Measurements from ENCODE around the gene CPB1. TPM values are rescaled to one million over a fixed set of nuclear protein-coding genes. Genes with fewer than 3 reads are reported as not detected.

The CPB1 gene
- total and polyA plus RNA-seq, 4 donors: 0.86 to 9.3 (median 0.99) TPM

GRCh38 chr3:148852271-148852992, 24.8 kb downstream of the CPB1 start:
- TF ChIP-seq, protein P1, sequence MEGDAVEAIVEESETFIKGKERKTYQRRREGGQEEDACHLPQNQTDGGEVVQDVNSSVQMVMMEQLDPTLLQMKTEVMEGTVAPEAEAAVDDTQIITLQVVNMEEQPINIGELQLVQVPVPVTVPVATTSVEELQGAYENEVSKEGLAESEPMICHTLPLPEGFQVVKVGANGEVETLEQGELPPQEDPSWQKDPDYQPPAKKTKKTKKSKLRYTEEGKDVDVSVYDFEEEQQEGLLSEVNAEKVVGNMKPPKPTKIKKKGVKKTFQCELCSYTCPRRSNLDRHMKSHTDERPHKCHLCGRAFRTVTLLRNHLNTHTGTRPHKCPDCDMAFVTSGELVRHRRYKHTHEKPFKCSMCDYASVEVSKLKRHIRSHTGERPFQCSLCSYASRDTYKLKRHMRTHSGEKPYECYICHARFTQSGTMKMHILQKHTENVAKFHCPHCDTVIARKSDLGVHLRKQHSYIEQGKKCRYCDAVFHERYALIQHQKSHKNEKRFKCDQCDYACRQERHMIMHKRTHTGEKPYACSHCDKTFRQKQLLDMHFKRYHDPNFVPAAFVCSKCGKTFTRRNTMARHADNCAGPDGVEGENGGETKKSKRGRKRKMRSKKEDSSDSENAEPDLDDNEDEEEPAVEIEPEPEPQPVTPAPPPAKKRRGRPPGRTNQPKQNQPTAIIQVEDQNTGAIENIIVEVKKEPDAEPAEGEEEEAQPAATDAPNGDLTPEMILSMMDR (IDR thresholded peaks at IDR 0.05; ENCODE audit: control extremely low read depth, extremely low read depth): no peak
- peak in 1 of 3 donors; percentile 46 for DNase-seq
- 71 to 77% methylated on average over 7 of the region's 7 CpGs for WGBS, 2 donors
- Histone ChIP-seq H3K36me3 (ENCODE audit: control insufficient read depth in 4 of 4, insufficient read depth in 4 of 4, low read length in 4 of 4) (no peaks in the 10 kb centered on the region), H3K9ac (ENCODE audit: insufficient read depth in 1 of 2, low read length in 2 of 2) (no peak overlapping the region), H3K4me3 (no peak overlapping the region), H3K27ac (ENCODE audit: low read depth in 1 of 2, low read length in 1 of 2) (no peak overlapping the region), H3K27me3 (ENCODE audit: control insufficient read depth in 3 of 3, insufficient read depth in 3 of 3, low read length in 2 of 3) (no peaks in the 10 kb centered on the region), H3K4me1 (ENCODE audit: control insufficient read depth in 5 of 5, insufficient read depth in 5 of 5, low read length in 5 of 5) (no peaks in the 10 kb centered on the region), H3K9me3 (ENCODE audit: control insufficient read depth in 4 of 4, insufficient read depth in 3 of 4, low read length in 3 of 4) (no peaks in the 10 kb centered on the region)
- ATAC-seq (ENCODE audit: insufficient read depth, low FRiP score): no peak

- Histone ChIP-seq H3K36me3 (ENCODE audit: control insufficient read depth in 4 of 4, insufficient read depth in 4 of 4, low read length in 4 of 4) (no peaks in the 10 kb centered on the region), H3K27ac (ENCODE audit: low read depth in 1 of 2, low read length in 1 of 2) (no peak overlapping the region), H3K9me3 (ENCODE audit: control insufficient read depth in 4 of 4, insufficient read depth in 3 of 4, low read length in 3 of 4) (no peaks in the 10 kb centered on the region), H3K9ac (ENCODE audit: insufficient read depth in 1 of 2, low read length in 2 of 2) (no peak overlapping the region), H3K27me3 (ENCODE audit: control insufficient read depth in 3 of 3, insufficient read depth in 3 of 3, low read length in 2 of 3) (no peaks in the 10 kb centered on the region), H3K4me3 (no peak overlapping the region), H3K4me1 (ENCODE audit: control insufficient read depth in 5 of 5, insufficient read depth in 5 of 5, low read length in 5 of 5) (no peaks in the 10 kb centered on the region)
- DNase-seq (no peak), ATAC-seq (ENCODE audit: insufficient read depth, low FRiP score) (no peak)
- 81 to 90% methylated on average over 2 of the region's 2 CpGs for WGBS, 2 donors
- TF ChIP-seq, protein P1 (IDR thresholded peaks at IDR 0.05; ENCODE audit: control extremely low read depth, extremely low read depth): no peak
Observed at GRCh38 chr3:148853076-148853475, 25.5 kb downstream of the CPB1 start.

GRCh38 chr3:148854061-148854460, 26.4 kb downstream of the CPB1 start:
- Histone ChIP-seq H3K27me3 (ENCODE audit: control insufficient read depth in 3 of 3, insufficient read depth in 3 of 3, low read length in 2 of 3) (no peaks in the 10 kb centered on the region), H3K27ac (ENCODE audit: low read depth in 1 of 2, low read length in 1 of 2) (no peak overlapping the region), H3K36me3 (ENCODE audit: control insufficient read depth in 4 of 4, insufficient read depth in 4 of 4, low read length in 4 of 4) (no peaks in the 10 kb centered on the region), H3K9me3 (ENCODE audit: control insufficient read depth in 4 of 4, insufficient read depth in 3 of 4, low read length in 3 of 4) (no peaks in the 10 kb centered on the region), H3K9ac (ENCODE audit: insufficient read depth in 1 of 2, low read length in 2 of 2) (no peak overlapping the region), H3K4me1 (ENCODE audit: control insufficient read depth in 5 of 5, insufficient read depth in 5 of 5, low read length in 5 of 5) (no peaks in the 10 kb centered on the region), H3K4me3 (no peak overlapping the region)
- no peak for ATAC-seq (ENCODE audit: insufficient read depth, low FRiP score)
- TF ChIP-seq, protein P1 (IDR thresholded peaks at IDR 0.05; ENCODE audit: control extremely low read depth, extremely low read depth): no peak
- no peak for DNase-seq

GRCh38 chr3:148856384-148856783, 28.8 kb downstream of the CPB1 start:
- 84 to 94% methylated on average over 3 of the region's 3 CpGs for WGBS, 2 donors
- no peaks in the 10 kb centered on the region for H3K9me3 ChIP-seq (ENCODE audit: control insufficient read depth in 4 of 4, insufficient read depth in 3 of 4, low read length in 3 of 4)
- H3K27ac ChIP-seq (ENCODE audit: low read depth in 1 of 2, low read length in 1 of 2): no peak overlapping the region
- TF ChIP-seq, protein P1 (IDR thresholded peaks at IDR 0.05; ENCODE audit: control extremely low read depth, extremely low read depth): no peak
- DNase-seq (peak in 1 of 3 donors; percentile 24), ATAC-seq (ENCODE audit: insufficient read depth, low FRiP score) (no peak)
- no peak overlapping the region for H3K9ac ChIP-seq (ENCODE audit: insufficient read depth in 1 of 2, low read length in 2 of 2)
- no peak overlapping the region for H3K4me3 ChIP-seq
- H3K27me3 ChIP-seq (ENCODE audit: control insufficient read depth in 3 of 3, insufficient read depth in 3 of 3, low read length in 2 of 3): no peaks in the 10 kb centered on the region
- H3K36me3 ChIP-seq (ENCODE audit: control insufficient read depth in 4 of 4, insufficient read depth in 4 of 4, low read length in 4 of 4): no peaks in the 10 kb centered on the region
- H3K4me1 ChIP-seq (ENCODE audit: control insufficient read depth in 5 of 5, insufficient read depth in 5 of 5, low read length in 5 of 5): no peaks in the 10 kb centered on the region
